NCI-H1092 (cell line): ENCODE data around the gene PGC.
"Not testable (repeated sequence)": the region's sequence is repeated elsewhere in the genome, so short reads cannot be mapped to it uniquely, and the experiment has no call there.

Experiments used
- DNase-seq: peaks from one replicate; lab custom pipeline; 2025; lab: John Stamatoyannopoulos, UW

The PGC gene

GRCh38 chr6:41775293-41775882 is 28.2 kb upstream of the PGC start:
- DNase-seq, result no peak

- no peak for DNase-seq
These were observed 27.6 kb upstream of the PGC start for GRCh38 chr6:41774841-41775240.

GRCh38 chr6:41771058-41771983 is 24.1 kb upstream of the PGC start:
- DNase-seq, result no peak

- no peak for DNase-seq
These were observed 23.3 kb upstream of the PGC start for GRCh38 chr6:41770381-41771057.

- DNase-seq, result no peak
These were observed 22.2 kb upstream of the PGC start for GRCh38 chr6:41769376-41769775.

- DNase-seq, result no peak
These were observed 21.5 kb upstream of the PGC start for GRCh38 chr6:41768545-41769308.

- DNase-seq, result no peak
These were observed 20.1 kb upstream of the PGC start for GRCh38 chr6:41767112-41767833.

- DNase-seq, result not testable (repeated sequence)
These were observed 19.0 kb upstream of the PGC start for GRCh38 chr6:41766043-41766664.

- no peak for DNase-seq
These were observed 16.3 kb upstream of the PGC start for GRCh38 chr6:41763470-41763869.

- no peak for DNase-seq
These were observed 12.8 kb upstream of the PGC start for GRCh38 chr6:41759905-41760579.

GRCh38 chr6:41759106-41759904 is 12.1 kb upstream of the PGC start:
- no peak for DNase-seq

GRCh38 chr6:41758641-41759035 is 11.4 kb upstream of the PGC start:
- DNase-seq, result no peak

- DNase-seq, result no peak
These were observed 10.9 kb upstream of the PGC start for GRCh38 chr6:41757931-41758640.

GRCh38 chr6:41757271-41757670 is 10.1 kb upstream of the PGC start:
- no peak for DNase-seq

- DNase-seq, result no peak
These were observed 9.2 kb upstream of the PGC start for GRCh38 chr6:41756354-41756753.

GRCh38 chr6:41755895-41756294 is 8.7 kb upstream of the PGC start:
- no peak for DNase-seq

- no peak for DNase-seq
These were observed 3.2 kb upstream of the PGC start for GRCh38 chr6:41750374-41750773.

- no peak for DNase-seq
These were observed 1.3 kb upstream of the PGC start for GRCh38 chr6:41748542-41748941.

- no peak for DNase-seq
These were observed 893 bp upstream of the PGC start for GRCh38 chr6:41748102-41748477.
